ENCODE results near the gene GALNT2. TPM values are rescaled to one million over a fixed set of nuclear protein-coding genes. Genes with fewer than 3 reads are reported as not detected.

The GALNT2 gene
- total and polyA plus RNA-seq, 2 of the 13 experiments (the other 11 are each of a cell fraction or from before 2014, with no cell fraction given), result 39.3 to 39.6 TPM

DNA sequence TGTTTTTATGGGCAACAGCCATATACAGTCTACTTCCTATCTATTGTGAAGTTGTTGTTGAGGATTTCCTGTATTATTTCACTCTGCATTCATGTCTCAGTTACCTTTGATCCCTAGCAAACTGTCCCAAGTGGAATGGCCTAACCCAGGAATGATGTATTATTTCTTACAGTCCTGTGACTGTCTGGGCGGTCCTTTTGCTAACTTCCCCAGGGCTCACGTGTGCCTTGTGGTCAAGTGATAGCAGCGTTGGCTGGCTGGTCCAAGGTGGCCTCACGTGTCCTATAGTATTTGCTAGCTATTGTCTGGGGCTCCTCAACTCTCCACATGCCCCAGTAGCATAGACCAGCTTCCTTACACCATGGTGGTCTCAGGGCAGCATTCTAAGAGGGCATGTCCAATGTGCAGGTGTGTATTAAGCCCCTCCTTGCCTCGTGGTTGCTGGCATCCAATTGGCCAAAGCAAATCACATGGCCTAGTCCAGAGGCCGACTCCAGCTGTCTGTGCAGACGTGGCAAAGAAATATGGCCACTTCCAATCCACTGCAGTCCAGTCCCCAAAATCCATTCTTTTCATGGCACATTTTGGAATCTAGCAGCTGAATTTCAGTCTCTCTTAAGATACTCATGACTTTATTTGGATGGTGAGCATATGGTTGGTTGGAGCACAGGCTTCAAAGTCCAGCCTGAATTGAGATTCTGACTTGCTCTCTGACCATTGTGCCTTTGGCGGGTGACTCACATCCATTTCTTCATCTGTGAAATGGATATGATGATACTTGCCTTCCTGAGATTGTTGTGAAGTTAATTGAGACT lies 94.1 kb downstream of the GALNT2 start (continued):
- TF ChIP-seq, protein P1, sequence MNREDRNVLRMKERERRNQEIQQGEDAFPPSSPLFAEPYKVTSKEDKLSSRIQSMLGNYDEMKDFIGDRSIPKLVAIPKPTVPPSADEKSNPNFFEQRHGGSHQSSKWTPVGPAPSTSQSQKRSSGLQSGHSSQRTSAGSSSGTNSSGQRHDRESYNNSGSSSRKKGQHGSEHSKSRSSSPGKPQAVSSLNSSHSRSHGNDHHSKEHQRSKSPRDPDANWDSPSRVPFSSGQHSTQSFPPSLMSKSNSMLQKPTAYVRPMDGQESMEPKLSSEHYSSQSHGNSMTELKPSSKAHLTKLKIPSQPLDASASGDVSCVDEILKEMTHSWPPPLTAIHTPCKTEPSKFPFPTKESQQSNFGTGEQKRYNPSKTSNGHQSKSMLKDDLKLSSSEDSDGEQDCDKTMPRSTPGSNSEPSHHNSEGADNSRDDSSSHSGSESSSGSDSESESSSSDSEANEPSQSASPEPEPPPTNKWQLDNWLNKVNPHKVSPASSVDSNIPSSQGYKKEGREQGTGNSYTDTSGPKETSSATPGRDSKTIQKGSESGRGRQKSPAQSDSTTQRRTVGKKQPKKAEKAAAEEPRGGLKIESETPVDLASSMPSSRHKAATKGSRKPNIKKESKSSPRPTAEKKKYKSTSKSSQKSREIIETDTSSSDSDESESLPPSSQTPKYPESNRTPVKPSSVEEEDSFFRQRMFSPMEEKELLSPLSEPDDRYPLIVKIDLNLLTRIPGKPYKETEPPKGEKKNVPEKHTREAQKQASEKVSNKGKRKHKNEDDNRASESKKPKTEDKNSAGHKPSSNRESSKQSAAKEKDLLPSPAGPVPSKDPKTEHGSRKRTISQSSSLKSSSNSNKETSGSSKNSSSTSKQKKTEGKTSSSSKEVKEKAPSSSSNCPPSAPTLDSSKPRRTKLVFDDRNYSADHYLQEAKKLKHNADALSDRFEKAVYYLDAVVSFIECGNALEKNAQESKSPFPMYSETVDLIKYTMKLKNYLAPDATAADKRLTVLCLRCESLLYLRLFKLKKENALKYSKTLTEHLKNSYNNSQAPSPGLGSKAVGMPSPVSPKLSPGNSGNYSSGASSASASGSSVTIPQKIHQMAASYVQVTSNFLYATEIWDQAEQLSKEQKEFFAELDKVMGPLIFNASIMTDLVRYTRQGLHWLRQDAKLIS (CRISPR knock-in tag; IDR thresholded peaks at IDR 0.05), result no peak
- TF ChIP-seq SOX5 (CRISPR knock-in tag; IDR thresholded peaks at IDR 0.05; ENCODE audit: borderline replicate concordance), result peak; percentile 22; the same call in 1 of the 2 replicates
- no peak for TF ChIP-seq ZKSCAN8 (CRISPR knock-in tag; IDR thresholded peaks at IDR 0.05; ENCODE audit: borderline replicate concordance)
- no peak for TF ChIP-seq ZNF670 (CRISPR knock-in tag; IDR thresholded peaks at IDR 0.05; ENCODE audit: borderline replicate concordance)
- no peak for TF ChIP-seq KLF9 (CRISPR knock-in tag; IDR thresholded peaks at IDR 0.05; ENCODE audit: low read depth)
- TF ChIP-seq HNRNPH1 (optimal IDR thresholded peaks at IDR 0.05; ENCODE audit: low read depth, low read length), result no peak
- TF ChIP-seq, protein P2, sequence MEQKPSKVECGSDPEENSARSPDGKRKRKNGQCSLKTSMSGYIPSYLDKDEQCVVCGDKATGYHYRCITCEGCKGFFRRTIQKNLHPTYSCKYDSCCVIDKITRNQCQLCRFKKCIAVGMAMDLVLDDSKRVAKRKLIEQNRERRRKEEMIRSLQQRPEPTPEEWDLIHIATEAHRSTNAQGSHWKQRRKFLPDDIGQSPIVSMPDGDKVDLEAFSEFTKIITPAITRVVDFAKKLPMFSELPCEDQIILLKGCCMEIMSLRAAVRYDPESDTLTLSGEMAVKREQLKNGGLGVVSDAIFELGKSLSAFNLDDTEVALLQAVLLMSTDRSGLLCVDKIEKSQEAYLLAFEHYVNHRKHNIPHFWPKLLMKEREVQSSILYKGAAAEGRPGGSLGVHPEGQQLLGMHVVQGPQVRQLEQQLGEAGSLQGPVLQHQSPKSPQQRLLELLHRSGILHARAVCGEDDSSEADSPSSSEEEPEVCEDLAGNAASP (CRISPR knock-in tag; IDR thresholded peaks at IDR 0.05; ENCODE audit: borderline replicate concordance), result no peak
- TF ChIP-seq ZNF781 (CRISPR knock-in tag; IDR thresholded peaks at IDR 0.05; ENCODE audit: borderline replicate concordance, not compliant biosample characterization), result no peak
- no peak for TF ChIP-seq NAIF1 (CRISPR knock-in tag; IDR thresholded peaks at IDR 0.05; ENCODE audit: borderline replicate concordance)
- TF ChIP-seq POLR2G (IDR thresholded peaks at IDR 0.05; ENCODE audit: low read depth, low read length), result no peak
- TF ChIP-seq HNF4A (CRISPR knock-in tag; IDR thresholded peaks at IDR 0.05), result peak; percentile 26; the same call in 1 of the 2 replicates
- TF ChIP-seq ZNF232 (CRISPR knock-in tag; IDR thresholded peaks at IDR 0.05; ENCODE audit: borderline replicate concordance), result no peak
- no peak for TF ChIP-seq SOX13 (IDR thresholded peaks at IDR 0.05)
- TF ChIP-seq SOX13 (CRISPR knock-in tag; conservative IDR thresholded peaks at IDR 0.05 in 1 of 2, IDR thresholded peaks at IDR 0.05 in 1 of 2), result peak in 1 of 2 experiments; percentile 35; a peak in 1 of 4 replicates
- TF ChIP-seq ZMYM4 (CRISPR knock-in tag; IDR thresholded peaks at IDR 0.05), result peak; percentile 18; the same call in 1 of the 2 replicates
- TF ChIP-seq FOSL2 (CRISPR knock-in tag; IDR thresholded peaks at IDR 0.05), result peak; percentile 66

All from HepG2 (cell line).